Peyer's patch (tissue), 4 donors: ENCODE results near the gene AGAP3. TPM values are rescaled to one million over a fixed set of nuclear protein-coding genes. Genes with fewer than 3 reads are reported as not detected.

Experiments used
- DNase-seq, 3 donors: peaks; one replicate each; pipeline ENCODE4 v3.0.0-alpha.2; 2017 to 2019
- H3K27ac ChIP-seq, 4 donors: fragments of 200-600 bp; sonication (generic); one replicate each; pipeline ENCODE4 v1.5.1; 2016 to 2019
- H3K27me3 ChIP-seq, 2 donors: fragments of 200-600 bp; sonication (generic); one replicate each; pipeline ENCODE4 v1.5.1; 2019
- H3K36me3 ChIP-seq, 3 donors: fragments of 200-600 bp; sonication (generic); one replicate each; pipeline ENCODE4 v1.5.1; 2016 to 2019
- H3K4me1 ChIP-seq, 4 donors: fragments of 200-600 bp; sonication (generic); one replicate each; pipeline ENCODE4 v1.5.1; 2016 to 2019
- H3K4me3 ChIP-seq, 4 donors: fragments of 200-600 bp; sonication (generic); 1 replicate in 3 of 4; 2 replicates in 1 of 4; pipeline ENCODE4 v1.5.1; 2016 to 2019; ENCODE audit warnings: mild to moderate bottlenecking in 1 of 4
- H3K9me3 ChIP-seq, 4 donors: fragments of 200-600 bp; sonication (generic); one replicate each; pipeline ENCODE4 v1.5.1; 2016 to 2019; ENCODE audit warnings: mild to moderate bottlenecking in 1 of 4
- POLR2A ChIP-seq, 2 donors: fragments of 450-650 bp; IDR thresholded peaks; one replicate each; pipeline ENCODE4 v1.5.1; 2017; ENCODE audit warnings: antibody characterized with exemption in 2 of 2, mild to moderate bottlenecking in 2 of 2, moderate library complexity in 2 of 2
- total RNA-seq, 4 donors: library from RNA; depleted of rRNA; stranded (reverse); fragments of >200 nt; gene quantifications; one replicate each; pipeline ENCODE4 v1.1.0, GENCODE V29; 2016
- TF ChIP-seq, protein P1 (sequence below), 6 experiments: fragments of 450-650 bp in 4 of 6; fragments of 200-600 bp in 2 of 6; sonication (generic) in 1 of 6; IDR thresholded peaks; one replicate each; pipeline ENCODE4 v1.5.1; 2017 to 2019; ENCODE audit warnings: antibody characterized with exemption in 6 of 6, mild to moderate bottlenecking in 3 of 6, moderate library complexity in 1 of 6

Gene AGAP3
- total RNA-seq, 4 donors from 2014 or later, result 91.6 to 123 (median 101) TPM

DNA sequence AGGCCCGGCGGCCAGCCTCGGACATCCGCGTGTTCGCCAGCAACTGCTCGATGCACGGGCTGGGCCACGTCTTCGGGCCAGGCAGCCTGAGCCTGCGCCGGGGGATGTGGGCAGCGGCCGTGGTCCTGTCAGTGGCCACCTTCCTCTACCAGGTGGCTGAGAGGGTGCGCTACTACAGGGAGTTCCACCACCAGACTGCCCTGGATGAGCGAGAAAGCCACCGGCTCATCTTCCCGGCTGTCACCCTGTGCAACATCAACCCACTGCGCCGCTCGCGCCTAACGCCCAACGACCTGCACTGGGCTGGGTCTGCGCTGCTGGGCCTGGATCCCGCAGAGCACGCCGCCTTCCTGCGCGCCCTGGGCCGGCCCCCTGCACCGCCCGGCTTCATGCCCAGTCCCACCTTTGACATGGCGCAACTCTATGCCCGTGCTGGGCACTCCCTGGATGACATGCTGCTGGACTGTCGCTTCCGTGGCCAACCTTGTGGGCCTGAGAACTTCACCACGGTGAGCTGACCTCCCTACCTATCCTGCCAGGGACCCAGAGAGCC lies 37.3 kb upstream of the AGAP3 start:
- DNase-seq, result no peak
- Histone ChIP-seq H3K27ac (no peak overlapping the region), H3K9me3 (no peaks in the 10 kb centered on the region), H3K4me1 (peaks cover 0 to 9% (median 4%) of the 10 kb centered on the region in 4 donors), H3K4me3 (no peak overlapping the region), H3K27me3 (no peaks in the 10 kb centered on the region), H3K36me3 (peaks cover 0 to 10% (median 0%) of the 10 kb centered on the region in 3 donors)
- no peak for TF ChIP-seq POLR2A (IDR thresholded peaks at IDR 0.05)
- TF ChIP-seq, protein P1, sequence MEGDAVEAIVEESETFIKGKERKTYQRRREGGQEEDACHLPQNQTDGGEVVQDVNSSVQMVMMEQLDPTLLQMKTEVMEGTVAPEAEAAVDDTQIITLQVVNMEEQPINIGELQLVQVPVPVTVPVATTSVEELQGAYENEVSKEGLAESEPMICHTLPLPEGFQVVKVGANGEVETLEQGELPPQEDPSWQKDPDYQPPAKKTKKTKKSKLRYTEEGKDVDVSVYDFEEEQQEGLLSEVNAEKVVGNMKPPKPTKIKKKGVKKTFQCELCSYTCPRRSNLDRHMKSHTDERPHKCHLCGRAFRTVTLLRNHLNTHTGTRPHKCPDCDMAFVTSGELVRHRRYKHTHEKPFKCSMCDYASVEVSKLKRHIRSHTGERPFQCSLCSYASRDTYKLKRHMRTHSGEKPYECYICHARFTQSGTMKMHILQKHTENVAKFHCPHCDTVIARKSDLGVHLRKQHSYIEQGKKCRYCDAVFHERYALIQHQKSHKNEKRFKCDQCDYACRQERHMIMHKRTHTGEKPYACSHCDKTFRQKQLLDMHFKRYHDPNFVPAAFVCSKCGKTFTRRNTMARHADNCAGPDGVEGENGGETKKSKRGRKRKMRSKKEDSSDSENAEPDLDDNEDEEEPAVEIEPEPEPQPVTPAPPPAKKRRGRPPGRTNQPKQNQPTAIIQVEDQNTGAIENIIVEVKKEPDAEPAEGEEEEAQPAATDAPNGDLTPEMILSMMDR (IDR thresholded peaks at IDR 0.05), result no peak

DNA sequence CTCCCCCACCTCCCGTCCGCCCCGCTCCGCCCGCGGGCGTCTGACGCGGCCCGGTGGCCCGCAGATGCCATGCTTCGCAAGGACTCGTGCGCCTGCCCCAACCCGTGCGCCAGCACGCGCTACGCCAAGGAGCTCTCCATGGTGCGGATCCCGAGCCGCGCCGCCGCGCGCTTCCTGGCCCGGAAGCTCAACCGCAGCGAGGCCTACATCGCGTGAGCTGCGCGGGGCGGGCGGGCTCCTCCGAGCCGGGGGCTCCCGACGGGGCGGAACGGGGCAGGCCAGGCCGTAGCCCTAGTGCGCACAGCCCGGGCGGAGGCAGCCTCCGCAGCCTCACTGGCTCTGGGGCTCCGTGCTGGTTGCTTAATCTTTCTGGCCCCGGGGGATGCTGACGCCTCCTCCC lies 35.2 kb upstream of the AGAP3 start:
- TF ChIP-seq, protein P1 (IDR thresholded peaks at IDR 0.05), result no peak
- no peak for TF ChIP-seq POLR2A (IDR thresholded peaks at IDR 0.05)
- no peaks in the 10 kb centered on the region for H3K27me3 ChIP-seq
- H3K9me3 ChIP-seq, result no peaks in the 10 kb centered on the region
- no peak overlapping the region for H3K27ac ChIP-seq
- no peaks in the 10 kb centered on the region for H3K36me3 ChIP-seq
- peak overlapping the region in 1 of 4 donors; percentile 14 for H3K4me3 ChIP-seq
- peak in 2 of 3 donors; percentile 60 to 70 for DNase-seq
- H3K4me1 ChIP-seq, result peaks cover 0 to 9% (median 4%) of the 10 kb centered on the region in 4 donors

DNA sequence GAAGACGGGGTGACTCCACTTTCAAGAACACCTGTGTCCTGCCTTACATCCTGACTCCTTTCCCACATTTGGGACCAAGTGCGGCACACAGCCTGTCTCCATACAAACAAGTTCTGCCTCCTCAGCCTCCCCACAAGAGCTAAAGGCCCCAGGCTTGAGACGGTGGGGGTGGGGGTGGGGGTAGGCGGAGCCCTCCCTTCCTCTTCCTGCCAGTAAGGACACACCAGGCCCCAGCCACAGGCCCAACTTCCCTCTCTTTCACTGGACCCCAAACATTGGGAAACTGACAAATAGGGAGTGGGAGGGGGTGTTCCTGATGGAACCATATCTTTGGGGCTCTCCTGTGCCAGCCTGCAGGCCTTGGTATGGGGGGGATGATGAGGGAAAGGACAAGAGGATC lies 33.2 kb upstream of the AGAP3 start:
- DNase-seq, result no peak
- no peak for TF ChIP-seq POLR2A (IDR thresholded peaks at IDR 0.05)
- TF ChIP-seq, protein P1 (IDR thresholded peaks at IDR 0.05), result no peak
- Histone ChIP-seq H3K27ac (no peak overlapping the region), H3K36me3 (no peaks in the 10 kb centered on the region), H3K9me3 (no peaks in the 10 kb centered on the region), H3K4me1 (peaks cover 0 to 16% (median 11%) of the 10 kb centered on the region in 4 donors), H3K27me3 (no peaks in the 10 kb centered on the region), H3K4me3 (no peak overlapping the region)

DNA sequence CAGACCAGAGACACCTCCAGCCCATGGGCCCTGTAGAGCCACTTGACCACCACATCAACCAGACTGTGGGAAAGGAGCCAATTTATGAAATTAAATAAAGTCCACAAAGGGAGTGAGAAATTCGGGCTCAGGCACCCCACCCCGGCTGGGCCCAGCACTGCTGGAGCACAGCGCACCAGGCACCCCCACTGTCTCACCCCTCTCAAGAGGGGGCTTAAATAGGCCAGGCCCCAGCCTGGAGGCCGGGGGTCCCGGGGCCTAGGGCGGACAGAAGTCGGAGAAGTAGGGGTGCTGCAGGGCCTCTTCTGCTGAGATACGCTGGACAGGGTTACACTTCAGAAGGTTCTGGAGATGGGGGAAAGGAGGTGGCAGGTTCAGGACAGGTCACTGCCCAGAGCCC lies 32.5 kb upstream of the AGAP3 start:
- Histone ChIP-seq H3K36me3 (no peaks in the 10 kb centered on the region), H3K27ac (no peak overlapping the region), H3K27me3 (no peaks in the 10 kb centered on the region), H3K9me3 (no peaks in the 10 kb centered on the region), H3K4me3 (no peak overlapping the region), H3K4me1 (peaks cover 0 to 21% (median 11%) of the 10 kb centered on the region in 4 donors)
- TF ChIP-seq, protein P1 (IDR thresholded peaks at IDR 0.05), result no peak
- no peak for TF ChIP-seq POLR2A (IDR thresholded peaks at IDR 0.05)
- no peak for DNase-seq

DNA sequence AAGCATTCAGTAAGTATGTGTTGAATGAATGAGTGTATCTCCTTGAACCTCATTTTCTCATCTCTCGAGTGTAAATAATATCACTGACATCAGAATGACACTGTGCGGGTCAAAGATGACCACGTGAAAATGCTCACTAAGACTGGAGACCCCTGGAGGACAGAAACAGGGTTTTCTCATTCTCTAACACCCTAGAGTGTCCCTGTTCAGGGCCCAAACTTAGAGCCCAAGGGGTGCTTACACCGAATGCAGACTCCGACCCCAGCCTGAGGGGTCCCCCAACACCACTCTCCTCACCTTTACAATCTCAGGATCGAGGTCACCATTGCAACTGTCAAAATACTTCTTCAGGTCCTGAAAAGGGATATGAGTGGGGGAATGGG lies 30.0 kb upstream of the AGAP3 start:
- Histone ChIP-seq H3K27me3 (no peaks in the 10 kb centered on the region), H3K4me3 (no peak overlapping the region), H3K36me3 (no peaks in the 10 kb centered on the region), H3K4me1 (peaks cover 4 to 30% (median 20%) of the 10 kb centered on the region in 4 donors), H3K27ac (no peak overlapping the region), H3K9me3 (no peaks in the 10 kb centered on the region)
- TF ChIP-seq, protein P1 (IDR thresholded peaks at IDR 0.05), result no peak
- no peak for TF ChIP-seq POLR2A (IDR thresholded peaks at IDR 0.05)
- no peak for DNase-seq
